Measurements from ENCODE around the gene PAX2. TPM values are rescaled to one million over a fixed set of nuclear protein-coding genes. Genes with fewer than 3 reads are reported as not detected.

The PAX2 gene
- total RNA-seq, 1 donor from 2014 or later = 0.23 TPM

- Histone ChIP-seq H3K27me3 (ENCODE audit: insufficient read depth, low read length) (peaks cover 33% of the 10 kb centered on the region), H3K9ac (ENCODE audit: low read length) (no peak overlapping the region), H3K4me2 (ENCODE audit: low read length) (no peak overlapping the region), H3K9me3 (ENCODE audit: insufficient read depth, low read depth, low read length) (no peaks in the 10 kb centered on the region), H3K36me3 (ENCODE audit: insufficient read depth, low read length) (no peaks in the 10 kb centered on the region), H3K4me1 (ENCODE audit: insufficient read depth, low read length) (no peaks in the 10 kb centered on the region), H4K20me1 (ENCODE audit: insufficient read depth, low read length) (no peaks in the 10 kb centered on the region), H3K27ac (ENCODE audit: low read depth, low read length) (no peak overlapping the region), H3K79me2 (ENCODE audit: insufficient read depth, low read length) (no peaks in the 10 kb centered on the region), H2AFZ (ENCODE audit: low read depth, low read length) (no peak overlapping the region), H3K4me3 (ENCODE audit: insufficient read depth, low read depth, low read length) (no peak overlapping the region)
- H3K9me3 Mint-ChIP-seq (ENCODE audit: unreplicated experiment) = peaks cover 3% of the 10 kb centered on the region
- FAIRE-seq (no peak), DNase-seq (ENCODE audit: low read depth) (no peak)
- H3K27ac Mint-ChIP-seq (ENCODE audit: unreplicated experiment) = no peak overlapping the region
- no peak overlapping the region for H3K4me3 Mint-ChIP-seq (ENCODE audit: unreplicated experiment)
- no peaks in the 10 kb centered on the region for H3K4me1 Mint-ChIP-seq (ENCODE audit: low read depth, unreplicated experiment)
- TF ChIP-seq EZH2 (IDR thresholded peaks at IDR 0.05; ENCODE audit: insufficient read depth, low read length) (no peak), CTCF (IDR thresholded peaks at IDR 0.05; ENCODE audit: insufficient read depth, low read depth, low read length) (no peak)
- H3K36me3 Mint-ChIP-seq (ENCODE audit: low read depth, unreplicated experiment) = no peaks in the 10 kb centered on the region
- H3K27me3 Mint-ChIP-seq (ENCODE audit: low read depth, unreplicated experiment) = peaks cover 87% of the 10 kb centered on the region
Observed at GRCh38 chr10:100864978-100865377, 119.6 kb downstream of the PAX2 start.

GRCh38 chr10:100866010-100866409 lies 120.6 kb downstream of the PAX2 start:
- peak overlapping the region; percentile 48 for H3K4me2 ChIP-seq (ENCODE audit: low read length)
- Mint-ChIP-seq H3K4me1 (ENCODE audit: low read depth, unreplicated experiment) (no peaks in the 10 kb centered on the region), H3K27me3 (ENCODE audit: low read depth, unreplicated experiment) (peaks cover 79% of the 10 kb centered on the region)

More at GRCh38 chr10:100866010-100866409, 120.6 kb downstream of the PAX2 start:
- Histone ChIP-seq H3K79me2 (ENCODE audit: insufficient read depth, low read length) (no peaks in the 10 kb centered on the region), H3K27ac (ENCODE audit: low read depth, low read length) (no peak overlapping the region), H4K20me1 (ENCODE audit: insufficient read depth, low read length) (no peaks in the 10 kb centered on the region), H3K36me3 (ENCODE audit: insufficient read depth, low read length) (no peaks in the 10 kb centered on the region), H3K4me1 (ENCODE audit: insufficient read depth, low read length) (no peaks in the 10 kb centered on the region), H3K4me3 (ENCODE audit: insufficient read depth, low read depth, low read length) (no peak overlapping the region), H3K27me3 (ENCODE audit: insufficient read depth, low read length) (peaks cover 30% of the 10 kb centered on the region), H2AFZ (ENCODE audit: low read depth, low read length) (peak overlapping the region; percentile 52), H3K9ac (ENCODE audit: low read length) (no peak overlapping the region), H3K9me3 (ENCODE audit: insufficient read depth, low read depth, low read length) (no peaks in the 10 kb centered on the region)
- no peak for FAIRE-seq
- H3K27ac Mint-ChIP-seq (ENCODE audit: unreplicated experiment) = no peak overlapping the region
- DNase-seq (ENCODE audit: low read depth) = no peak
- peaks cover 3% of the 10 kb centered on the region for H3K9me3 Mint-ChIP-seq (ENCODE audit: unreplicated experiment)
- H3K4me3 Mint-ChIP-seq (ENCODE audit: unreplicated experiment) = peak overlapping the region; percentile 2
- no peak for TF ChIP-seq CTCF (IDR thresholded peaks at IDR 0.05; ENCODE audit: insufficient read depth, low read depth, low read length)
- no peak for TF ChIP-seq EZH2 (IDR thresholded peaks at IDR 0.05; ENCODE audit: insufficient read depth, low read length)
- no peaks in the 10 kb centered on the region for H3K36me3 Mint-ChIP-seq (ENCODE audit: low read depth, unreplicated experiment)

Data from astrocyte (in vitro differentiated cells and primary cell).